NCI-H146 treated with DMSO at 0.1 percent for 48 hours (cell line): ENCODE measurements around the gene GASK1B.
A peak's percentile ranks its signal among the peaks of the same experiment; 100 is the strongest.

Experiments used
- DNase-seq: peaks from one replicate; lab custom pipeline; 2025; ENCODE audit not compliant: unreplicated experiment; lab: John Stamatoyannopoulos, UW

GASK1B gene

DNA sequence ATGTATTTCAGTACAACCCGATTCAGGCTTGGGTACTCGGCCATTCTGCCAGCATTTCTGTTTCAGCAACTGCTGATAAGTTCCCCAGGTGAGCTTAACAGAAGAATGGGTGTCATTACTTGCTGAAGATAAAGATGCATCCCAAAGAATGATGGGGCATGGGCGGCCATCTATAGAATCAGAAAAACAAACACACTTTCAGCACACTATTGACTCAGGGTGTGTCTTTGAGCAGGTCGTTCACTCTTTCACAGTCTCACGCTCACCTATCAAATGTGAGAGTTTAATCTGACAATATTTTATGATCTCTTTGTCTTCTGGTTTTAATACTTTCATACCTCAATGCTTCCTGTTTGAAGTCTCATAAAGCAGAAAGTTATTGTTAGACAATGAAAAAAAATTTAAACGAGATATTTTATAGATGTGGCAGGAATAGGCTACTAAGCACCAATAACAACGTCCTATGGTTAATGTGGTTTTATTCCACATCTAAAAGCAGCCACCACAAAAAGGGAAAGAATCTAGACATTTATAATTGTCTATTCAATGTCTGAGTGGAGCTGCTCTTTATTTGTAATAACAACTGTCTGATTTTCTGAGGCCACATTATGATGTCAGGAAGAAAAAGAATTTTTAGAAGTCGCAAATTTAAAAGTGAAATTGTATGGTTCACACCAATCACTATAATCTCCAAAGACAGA, 17.0 kb downstream of the GASK1B start:
- DNase-seq: peak; percentile 86

- no peak for DNase-seq
Observed at GRCh38 chr4:158147151-158147550, 25.7 kb downstream of the GASK1B start.

GRCh38 chr4:158146736-158147135, 26.1 kb downstream of the GASK1B start:
- no peak for DNase-seq

GRCh38 chr4:158139086-158139485, 33.7 kb downstream of the GASK1B start:
- DNase-seq: no peak

DNA sequence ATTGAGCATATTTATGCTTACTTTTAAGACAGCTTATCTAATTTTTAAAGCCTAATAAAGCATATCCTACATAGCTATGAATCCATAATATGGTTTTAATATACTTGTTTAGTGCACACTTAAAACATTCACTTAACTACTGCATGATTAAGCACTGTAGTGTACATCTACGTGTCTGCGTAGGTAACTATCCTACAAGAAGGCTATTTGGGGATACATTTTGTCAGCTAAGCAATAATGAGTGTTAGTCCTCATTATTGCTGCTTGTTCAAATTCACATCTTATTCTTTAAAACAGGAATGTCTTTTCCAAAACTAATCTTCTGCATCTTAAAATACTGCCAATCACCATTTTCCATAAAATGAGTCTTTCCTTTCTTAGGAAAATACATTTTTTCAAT, 38.6 kb downstream of the GASK1B start:
- DNase-seq: no peak

DNA sequence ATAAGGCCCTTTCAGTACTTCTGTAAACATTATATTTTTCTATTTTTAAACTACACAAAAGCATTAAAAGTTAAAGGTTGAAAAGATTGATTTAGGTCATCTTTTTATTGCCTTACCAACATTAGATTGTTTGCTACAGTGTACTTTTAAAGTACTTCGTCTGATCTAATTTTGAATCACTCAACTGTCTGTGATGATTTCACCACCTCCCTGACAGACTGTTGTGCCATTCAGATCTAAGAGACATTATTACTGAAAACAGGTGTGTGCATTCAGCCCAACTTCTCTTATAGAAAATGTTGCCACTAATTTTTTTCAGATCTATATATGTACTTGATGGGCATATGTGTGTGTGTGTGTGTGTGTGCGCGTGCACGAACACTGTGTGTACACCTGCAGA, 39.3 kb downstream of the GASK1B start:
- DNase-seq: no peak

DNA sequence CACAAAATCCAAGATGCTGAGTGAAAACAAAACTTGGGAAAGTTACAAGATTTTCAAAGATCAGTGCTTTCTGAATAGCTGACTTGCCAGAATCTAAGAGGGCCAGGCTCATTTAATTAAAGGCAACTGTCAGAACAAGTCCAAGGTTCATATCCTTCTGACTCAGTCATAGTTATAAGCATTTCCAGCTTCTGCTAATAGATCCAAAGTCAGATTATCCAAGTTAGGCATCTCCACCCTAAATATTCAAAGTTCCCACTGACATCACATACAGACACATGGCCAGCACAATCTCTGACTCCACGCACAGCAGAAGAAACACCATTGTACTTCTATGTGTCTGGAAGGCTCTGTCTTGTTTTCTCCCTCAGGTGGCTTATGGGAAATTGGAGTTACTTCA, 41.8 kb downstream of the GASK1B start:
- DNase-seq: no peak

- DNase-seq: peak; percentile 90
Observed at GRCh38 chr4:158130204-158130603, 42.6 kb downstream of the GASK1B start.

- no peak for DNase-seq
Observed at GRCh38 chr4:158129694-158130093, 43.1 kb downstream of the GASK1B start.

DNA sequence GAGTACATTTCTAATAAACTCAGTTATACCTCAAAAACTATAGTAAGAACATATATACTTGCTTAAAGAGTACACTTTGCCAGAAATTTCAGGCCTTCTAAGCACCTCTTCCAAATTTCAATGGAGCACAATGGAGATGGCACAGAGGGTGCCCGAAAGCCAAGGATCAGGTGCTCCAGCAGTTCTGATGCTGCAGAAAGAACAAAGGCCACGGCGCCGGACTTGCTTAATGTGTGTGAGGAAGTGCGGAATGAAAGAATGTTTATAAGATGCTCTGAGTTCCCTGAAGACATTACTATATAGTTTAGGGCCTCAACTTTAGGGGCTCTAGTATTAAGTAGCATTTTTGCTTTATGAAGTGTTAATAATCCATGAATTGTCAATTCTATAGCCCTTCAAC, 44.3 kb downstream of the GASK1B start:
- DNase-seq: no peak

GRCh38 chr4:158125310-158125709, 47.5 kb downstream of the GASK1B start:
- no peak for DNase-seq
